ENCODE results near the gene SLX9. TPM values are rescaled to one million over a fixed set of nuclear protein-coding genes. Genes with fewer than 3 reads are reported as not detected.

SLX9 gene
- total RNA-seq, 1 donor: 5.2 TPM

- H3K27me3 ChIP-seq (ENCODE audit: insufficient read depth, low read length): no peaks in the 10 kb centered on the region
- peaks cover 30% of the 10 kb centered on the region for H3K4me1 ChIP-seq (ENCODE audit: insufficient read depth, low read length)
- no peak overlapping the region for H3K4me3 ChIP-seq (ENCODE audit: low read length)
- H3K9me3 ChIP-seq (ENCODE audit: low read depth, low read length): no peaks in the 10 kb centered on the region
Measured at GRCh38 chr21:44962403-44962966, 22.7 kb downstream of the SLX9 start.

- H3K4me1 ChIP-seq (ENCODE audit: insufficient read depth, low read length): peaks cover 49% of the 10 kb centered on the region
- H3K27me3 ChIP-seq (ENCODE audit: insufficient read depth, low read length): no peaks in the 10 kb centered on the region
- H3K9me3 ChIP-seq (ENCODE audit: low read depth, low read length): no peaks in the 10 kb centered on the region
- no peak overlapping the region for H3K4me3 ChIP-seq (ENCODE audit: low read length)
Measured at GRCh38 chr21:44964381-44964780, 24.6 kb downstream of the SLX9 start.

- Histone ChIP-seq H3K4me1 (ENCODE audit: insufficient read depth, low read length) (peaks cover 59% of the 10 kb centered on the region), H3K9me3 (ENCODE audit: low read depth, low read length) (no peaks in the 10 kb centered on the region), H3K27me3 (ENCODE audit: insufficient read depth, low read length) (no peaks in the 10 kb centered on the region), H3K4me3 (ENCODE audit: low read length) (no peak overlapping the region)
Measured at GRCh38 chr21:44965251-44966022, 25.6 kb downstream of the SLX9 start.

- H3K4me1 ChIP-seq (ENCODE audit: insufficient read depth, low read length): peaks cover 62% of the 10 kb centered on the region
- no peaks in the 10 kb centered on the region for H3K9me3 ChIP-seq (ENCODE audit: low read depth, low read length)
- no peaks in the 10 kb centered on the region for H3K27me3 ChIP-seq (ENCODE audit: insufficient read depth, low read length)
- H3K4me3 ChIP-seq (ENCODE audit: low read length): no peak overlapping the region
Measured at GRCh38 chr21:44966135-44967081, 26.6 kb downstream of the SLX9 start.

- Histone ChIP-seq H3K4me1 (ENCODE audit: insufficient read depth, low read length) (peaks cover 62% of the 10 kb centered on the region), H3K9me3 (ENCODE audit: low read depth, low read length) (no peaks in the 10 kb centered on the region), H3K4me3 (ENCODE audit: low read length) (no peak overlapping the region), H3K27me3 (ENCODE audit: insufficient read depth, low read length) (no peaks in the 10 kb centered on the region)
Measured at GRCh38 chr21:44967082-44968047, 27.5 kb downstream of the SLX9 start.

- H3K4me3 ChIP-seq (ENCODE audit: low read length): no peak overlapping the region
- no peaks in the 10 kb centered on the region for H3K27me3 ChIP-seq (ENCODE audit: insufficient read depth, low read length)
- H3K4me1 ChIP-seq (ENCODE audit: insufficient read depth, low read length): peaks cover 62% of the 10 kb centered on the region
- no peaks in the 10 kb centered on the region for H3K9me3 ChIP-seq (ENCODE audit: low read depth, low read length)
Measured at GRCh38 chr21:44969066-44969670, 29.3 kb downstream of the SLX9 start.

GRCh38 chr21:44969931-44970755, 30.3 kb downstream of the SLX9 start:
- Histone ChIP-seq H3K27me3 (ENCODE audit: insufficient read depth, low read length) (no peaks in the 10 kb centered on the region), H3K9me3 (ENCODE audit: low read depth, low read length) (no peaks in the 10 kb centered on the region), H3K4me3 (ENCODE audit: low read length) (no peak overlapping the region), H3K4me1 (ENCODE audit: insufficient read depth, low read length) (peaks cover 56% of the 10 kb centered on the region)

GRCh38 chr21:44970766-44971671, 31.2 kb downstream of the SLX9 start:
- Histone ChIP-seq H3K4me1 (ENCODE audit: insufficient read depth, low read length) (peaks cover 47% of the 10 kb centered on the region), H3K27me3 (ENCODE audit: insufficient read depth, low read length) (no peaks in the 10 kb centered on the region), H3K9me3 (ENCODE audit: low read depth, low read length) (no peaks in the 10 kb centered on the region), H3K4me3 (ENCODE audit: low read length) (no peak overlapping the region)

GRCh38 chr21:44971672-44971995, 31.8 kb downstream of the SLX9 start:
- no peaks in the 10 kb centered on the region for H3K9me3 ChIP-seq (ENCODE audit: low read depth, low read length)
- no peaks in the 10 kb centered on the region for H3K27me3 ChIP-seq (ENCODE audit: insufficient read depth, low read length)
- H3K4me3 ChIP-seq (ENCODE audit: low read length): no peak overlapping the region
- H3K4me1 ChIP-seq (ENCODE audit: insufficient read depth, low read length): peaks cover 41% of the 10 kb centered on the region

- H3K9me3 ChIP-seq (ENCODE audit: low read depth, low read length): no peaks in the 10 kb centered on the region
- H3K4me3 ChIP-seq (ENCODE audit: low read length): no peak overlapping the region
- H3K27me3 ChIP-seq (ENCODE audit: insufficient read depth, low read length): no peaks in the 10 kb centered on the region
- H3K4me1 ChIP-seq (ENCODE audit: insufficient read depth, low read length): peaks cover 34% of the 10 kb centered on the region
Measured at GRCh38 chr21:44972301-44972814, 32.5 kb downstream of the SLX9 start.

- H3K4me3 ChIP-seq (ENCODE audit: low read length): no peak overlapping the region
- no peaks in the 10 kb centered on the region for H3K9me3 ChIP-seq (ENCODE audit: low read depth, low read length)
- peaks cover 29% of the 10 kb centered on the region for H3K4me1 ChIP-seq (ENCODE audit: insufficient read depth, low read length)
- no peaks in the 10 kb centered on the region for H3K27me3 ChIP-seq (ENCODE audit: insufficient read depth, low read length)
Measured at GRCh38 chr21:44972821-44973220, 33.0 kb downstream of the SLX9 start.

GRCh38 chr21:44973598-44973997, 33.8 kb downstream of the SLX9 start:
- peaks cover 22% of the 10 kb centered on the region for H3K4me1 ChIP-seq (ENCODE audit: insufficient read depth, low read length)
- H3K9me3 ChIP-seq (ENCODE audit: low read depth, low read length): no peaks in the 10 kb centered on the region
- no peaks in the 10 kb centered on the region for H3K27me3 ChIP-seq (ENCODE audit: insufficient read depth, low read length)
- H3K4me3 ChIP-seq (ENCODE audit: low read length): no peak overlapping the region

All from mononuclear cell (primary cell).